Esophagus muscularis mucosa (tissue), 4 donors: ENCODE measurements around the gene SS18L1. TPM values are rescaled to one million over a fixed set of nuclear protein-coding genes. Genes with fewer than 3 reads are reported as not detected.

Experiments
- DNase-seq: peaks from one replicate; pipeline ENCODE4 v3.0.0-alpha.2; 2017; ENCODE audit errors: extremely low spot score
- H3K27ac ChIP-seq, 4 donors: fragments of 200-600 bp; sonication (generic); replicated peaks in 1 of 4; 1 replicate in 3 of 4; 2 replicates in 1 of 4; pipeline ENCODE4 v1.5.1; 2016 to 2019; ENCODE audit warnings: mild to moderate bottlenecking in 1 of 4
- H3K27me3 ChIP-seq, 4 donors: fragments of 200-600 bp; sonication (generic); one replicate each; pipeline versions ENCODE4 v1.5.1 to v1.6.0; 2016 to 2019
- H3K36me3 ChIP-seq, 4 donors: fragments of 200-600 bp; sonication (generic); one replicate each; pipeline ENCODE4 v1.5.1; 2016 to 2019
- H3K4me1 ChIP-seq, 4 donors: fragments of 200-600 bp; sonication (generic); one replicate each; pipeline ENCODE4 v1.5.1; 2016 to 2019
- H3K4me3 ChIP-seq, 4 donors: fragments of 200-600 bp; sonication (generic); 1 replicate in 2 of 4; 2 replicates in 2 of 4; pipeline ENCODE4 v1.5.1; 2016 to 2019; ENCODE audit warnings: mild to moderate bottlenecking in 4 of 4, moderate library complexity in 1 of 4
- H3K9me3 ChIP-seq, 4 donors: fragments of 200-600 bp; sonication (generic); 1 replicate in 3 of 4; 2 replicates in 1 of 4; pipeline ENCODE4 v1.5.1; 2016 to 2019
- EP300 ChIP-seq: sonication (generic); formaldehyde crosslinking; IDR thresholded peaks from one replicate; pipeline ENCODE4 v1.6.1; 2017; ENCODE audit warnings: antibody characterized with exemption
- POLR2A ChIP-seq: fragments of 450-650 bp; IDR thresholded peaks from one replicate; pipeline ENCODE4 v1.6.1; 2017; ENCODE audit warnings: antibody characterized with exemption, moderate library complexity, mild to moderate bottlenecking, low read depth
- POLR2AphosphoS5 ChIP-seq, 2 donors: sonication (generic); formaldehyde crosslinking; IDR thresholded peaks; one replicate each; pipeline ENCODE4 v1.6.1; 2017; ENCODE audit warnings: antibody characterized with exemption in 2 of 2
- WGBS: methylation state at CpG from one replicate; pipeline ENCODE4 v1.1.5; 2018; 5-methylcytosine and 5-hydroxymethylcytosine counted together
- intact Hi-C: fragments of 100-400 bp; cut with DNase I; formaldehyde crosslinking; loops from one replicate; pipeline ENCODE4 v1.15.1; 2023
- total RNA-seq, 4 donors: library from RNA; depleted of rRNA; stranded (reverse); fragments of >200 nt; gene quantifications; one replicate each; pipeline versions ENCODE4 v1.1.0 to v1.2.1, GENCODE V29; 2016
- TF ChIP-seq, protein P1 (sequence below), 3 experiments: fragments of 200-600 bp in 2 of 3; fragments of 450-650 bp in 1 of 3; sonication (generic) in 2 of 3; IDR thresholded peaks; one replicate each; pipeline ENCODE4 v1.5.1; 2017 to 2019; ENCODE audit warnings: antibody characterized with exemption in 3 of 3, mild to moderate bottlenecking in 2 of 3, moderate library complexity in 1 of 3

The SS18L1 gene
- total RNA-seq, 4 donors from 2014 or later: 9.1 to 13.3 (median 10.8) TPM

DNA sequence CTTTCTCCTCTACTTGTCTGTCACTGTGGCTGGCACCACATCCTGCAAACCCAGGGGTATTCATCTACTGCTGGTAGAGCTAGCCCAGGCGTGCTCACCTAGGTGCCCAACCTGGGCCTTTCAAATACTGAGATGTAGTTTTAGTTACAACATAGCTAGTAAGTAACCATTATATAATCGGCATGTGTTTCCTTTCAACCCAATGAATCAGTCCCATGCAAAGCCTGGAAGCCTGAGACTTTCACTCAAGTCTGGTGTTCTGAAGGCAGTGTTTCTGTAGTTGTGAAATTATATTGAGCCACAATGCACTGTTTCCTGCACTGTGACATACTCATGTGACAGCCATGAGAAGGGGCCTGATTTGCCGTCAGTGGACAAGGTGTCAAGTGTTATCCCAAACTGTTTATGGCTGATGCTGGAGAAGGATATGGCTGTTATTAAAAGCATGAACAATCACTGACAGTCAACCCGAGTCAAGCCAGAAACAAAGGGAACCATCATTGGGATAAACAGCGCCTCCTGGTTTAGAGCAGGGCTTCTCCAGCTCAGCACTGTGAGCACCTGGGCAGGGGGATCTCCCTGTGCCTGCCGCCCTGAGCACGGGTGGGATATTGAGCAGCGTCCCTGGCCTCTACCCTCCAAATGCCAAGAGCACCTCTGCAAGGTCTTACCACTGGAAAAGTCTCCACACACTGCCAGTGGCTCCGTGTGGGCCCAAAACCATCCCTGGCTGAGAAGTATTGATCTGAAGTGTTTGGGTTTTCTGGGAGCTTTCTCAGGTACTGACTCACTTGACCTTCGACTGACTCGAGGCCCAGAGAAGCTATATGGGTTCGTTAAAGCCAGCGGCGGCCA, 1.9 kb upstream of the SS18L1 start:
- WGBS: 22% methylated on average over 10 of the region's 14 CpGs
- TF ChIP-seq POLR2AphosphoS5 (IDR thresholded peaks at IDR 0.05): peak; percentile 4 to 9
- TF ChIP-seq, protein P1, sequence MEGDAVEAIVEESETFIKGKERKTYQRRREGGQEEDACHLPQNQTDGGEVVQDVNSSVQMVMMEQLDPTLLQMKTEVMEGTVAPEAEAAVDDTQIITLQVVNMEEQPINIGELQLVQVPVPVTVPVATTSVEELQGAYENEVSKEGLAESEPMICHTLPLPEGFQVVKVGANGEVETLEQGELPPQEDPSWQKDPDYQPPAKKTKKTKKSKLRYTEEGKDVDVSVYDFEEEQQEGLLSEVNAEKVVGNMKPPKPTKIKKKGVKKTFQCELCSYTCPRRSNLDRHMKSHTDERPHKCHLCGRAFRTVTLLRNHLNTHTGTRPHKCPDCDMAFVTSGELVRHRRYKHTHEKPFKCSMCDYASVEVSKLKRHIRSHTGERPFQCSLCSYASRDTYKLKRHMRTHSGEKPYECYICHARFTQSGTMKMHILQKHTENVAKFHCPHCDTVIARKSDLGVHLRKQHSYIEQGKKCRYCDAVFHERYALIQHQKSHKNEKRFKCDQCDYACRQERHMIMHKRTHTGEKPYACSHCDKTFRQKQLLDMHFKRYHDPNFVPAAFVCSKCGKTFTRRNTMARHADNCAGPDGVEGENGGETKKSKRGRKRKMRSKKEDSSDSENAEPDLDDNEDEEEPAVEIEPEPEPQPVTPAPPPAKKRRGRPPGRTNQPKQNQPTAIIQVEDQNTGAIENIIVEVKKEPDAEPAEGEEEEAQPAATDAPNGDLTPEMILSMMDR (IDR thresholded peaks at IDR 0.05): peak in 2 of 3 experiments; percentile 16 to 22
- no peak for TF ChIP-seq EP300
- no peak for TF ChIP-seq POLR2A
- Histone ChIP-seq H3K36me3 (peaks cover 35 to 43% (median 40%) of the 10 kb centered on the region in 4 donors), H3K27ac (peak overlapping the region; percentile 93 to 99 (median 96)), H3K9me3 (no peaks in the 10 kb centered on the region), H3K4me1 (peaks cover 33 to 56% (median 42%) of the 10 kb centered on the region in 4 donors), H3K27me3 (no peaks in the 10 kb centered on the region), H3K4me3 (peak overlapping the region; percentile 86 to 98 (median 94))
- intact Hi-C loops: no loop called here
- no peak for DNase-seq

DNA sequence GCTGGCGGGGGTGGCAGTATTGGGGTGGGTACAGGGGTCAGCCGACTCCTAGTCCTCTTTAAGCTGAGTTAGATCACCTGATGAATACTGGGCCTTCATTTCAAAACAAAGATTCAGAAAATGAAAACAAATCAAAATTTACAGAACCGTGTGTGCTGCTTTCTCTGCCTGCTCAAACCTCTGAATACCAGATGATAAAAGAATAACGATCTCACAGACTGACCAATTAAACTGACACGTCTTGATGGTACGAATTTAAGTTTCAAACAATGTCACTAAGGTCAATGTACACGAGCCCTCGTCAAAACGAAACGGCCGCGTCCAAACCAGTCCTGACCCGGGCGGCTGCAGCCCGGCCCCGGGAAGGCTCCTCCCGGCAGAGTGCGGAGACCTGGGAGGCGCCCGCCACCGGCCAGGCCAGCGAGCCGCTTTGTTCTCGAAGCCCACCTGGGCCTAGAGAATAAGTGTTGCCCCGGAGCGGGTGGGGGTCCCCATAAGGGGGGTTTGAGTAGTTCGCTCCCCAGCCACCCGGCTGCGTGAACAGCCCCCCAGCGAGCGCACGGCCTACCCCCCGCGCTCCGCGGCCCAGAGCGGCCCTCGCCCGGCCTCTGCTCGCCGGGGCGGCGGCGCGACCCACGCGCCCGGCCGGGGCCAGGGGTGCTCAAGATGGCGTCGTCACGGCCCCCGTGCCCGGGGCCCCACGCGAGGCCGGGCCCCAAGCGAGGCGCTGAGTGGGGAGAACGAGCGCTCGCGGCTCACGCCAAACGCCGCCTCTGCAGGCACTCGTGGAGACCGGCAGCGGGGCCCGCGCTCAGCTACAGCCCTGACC, 1.1 kb upstream of the SS18L1 start:
- peak overlapping the region; percentile 93 to 99 (median 96) for H3K27ac ChIP-seq
- H3K4me1 ChIP-seq: peaks cover 35 to 54% (median 49%) of the 10 kb centered on the region in 4 donors
- no peak for TF ChIP-seq POLR2AphosphoS5 (IDR thresholded peaks at IDR 0.05)
- no peak for TF ChIP-seq EP300
- no peak for TF ChIP-seq POLR2A
- TF ChIP-seq, protein P1 (IDR thresholded peaks at IDR 0.05): no peak
- intact Hi-C loops: no loop called here
- no peaks in the 10 kb centered on the region for H3K27me3 ChIP-seq
- H3K4me3 ChIP-seq: peak overlapping the region; percentile 86 to 98 (median 94)
- no peak for DNase-seq
- under 1% methylated on average over 24 of the region's 71 CpGs for WGBS
- H3K9me3 ChIP-seq: no peaks in the 10 kb centered on the region
- H3K36me3 ChIP-seq: peaks cover 28 to 34% (median 33%) of the 10 kb centered on the region in 4 donors

DNA sequence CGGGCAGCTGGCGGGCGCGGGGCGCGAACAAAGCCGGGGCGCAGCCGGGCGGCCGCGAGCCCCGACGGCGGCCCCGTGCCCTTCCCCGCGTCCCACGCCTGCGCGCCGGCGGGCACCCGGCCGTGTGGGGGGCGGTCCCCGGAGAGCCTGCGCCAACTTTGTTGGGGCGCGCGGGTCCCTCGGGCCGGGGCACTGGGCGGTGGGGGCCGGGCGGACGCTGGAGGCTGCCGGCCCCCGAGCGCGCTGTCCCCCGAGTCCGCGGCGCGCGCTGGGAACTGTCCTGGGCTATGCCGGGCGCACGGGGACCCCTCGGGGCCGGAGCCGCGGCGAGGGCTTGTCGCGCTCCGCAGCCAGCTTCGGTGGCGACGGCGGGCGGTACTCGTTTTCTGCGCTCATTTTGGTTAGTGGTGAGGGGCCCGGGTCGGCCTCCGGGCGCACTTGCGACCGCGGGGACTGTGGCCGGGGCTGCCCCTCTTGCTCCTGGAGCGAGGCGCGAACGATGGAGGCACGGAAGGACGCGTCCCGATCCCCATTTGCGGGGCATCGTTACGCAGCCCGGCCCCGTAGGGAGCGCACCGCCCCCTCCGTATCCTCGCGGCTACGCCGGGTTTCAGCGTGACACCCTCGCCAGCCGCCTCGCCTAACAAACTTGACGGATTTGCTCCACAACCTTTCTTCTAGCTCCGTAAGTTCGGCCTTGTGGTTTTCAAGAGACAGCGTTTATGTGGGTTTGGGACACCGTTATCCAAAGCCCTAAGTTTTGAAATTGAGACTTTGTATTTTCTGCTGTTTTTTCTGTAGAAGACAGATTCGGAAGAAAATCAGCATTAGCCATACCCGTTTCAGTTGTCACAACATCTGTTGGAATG, 622 bp downstream of the SS18L1 start:
- peak overlapping the region; percentile 86 to 98 (median 94) for H3K4me3 ChIP-seq
- H3K27ac ChIP-seq: peak overlapping the region; percentile 93 to 99 (median 96)
- DNase-seq: no peak
- intact Hi-C loops: no loop called here
- H3K36me3 ChIP-seq: peaks cover 11 to 17% (median 16%) of the 10 kb centered on the region in 4 donors
- H3K4me1 ChIP-seq: peaks cover 40 to 67% (median 61%) of the 10 kb centered on the region in 4 donors
- H3K27me3 ChIP-seq: no peaks in the 10 kb centered on the region
- 2% methylated on average over 9 of the region's 104 CpGs for WGBS
- no peak for TF ChIP-seq EP300
- peak; percentile 79 to 82 for TF ChIP-seq POLR2AphosphoS5 (IDR thresholded peaks at IDR 0.05)
- H3K9me3 ChIP-seq: no peaks in the 10 kb centered on the region

DNA sequence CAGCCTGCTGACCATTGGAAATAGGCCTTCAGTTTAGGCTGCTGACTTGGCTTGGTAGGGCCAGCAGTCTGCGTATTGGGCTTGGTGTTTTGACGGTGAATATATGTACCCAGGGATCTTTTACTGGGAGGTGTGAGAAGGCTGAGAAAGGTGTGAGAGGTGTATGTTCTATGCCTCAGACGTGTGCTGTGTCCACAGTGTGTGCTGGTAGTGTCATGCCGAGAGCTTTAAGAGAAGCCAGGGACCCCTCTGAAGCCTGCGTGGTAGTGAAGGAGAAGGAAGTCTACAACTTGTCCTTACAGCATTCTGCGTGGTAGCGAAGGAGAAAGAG, 2.1 kb downstream of the SS18L1 start:
- WGBS: 86% methylated on average over 7 of the region's 7 CpGs
- no peaks in the 10 kb centered on the region for H3K9me3 ChIP-seq
- no peak for DNase-seq
- H3K36me3 ChIP-seq: peaks cover 0 to 2% (median 1%) of the 10 kb centered on the region in 4 donors
- peaks cover 49 to 72% (median 63%) of the 10 kb centered on the region in 4 donors for H3K4me1 ChIP-seq
- no peak overlapping the region for H3K4me3 ChIP-seq
- intact Hi-C loops: no loop called here
- H3K27ac ChIP-seq: no peak overlapping the region
- TF ChIP-seq POLR2A: no peak
- TF ChIP-seq POLR2AphosphoS5 (IDR thresholded peaks at IDR 0.05): no peak
- TF ChIP-seq EP300: no peak
- TF ChIP-seq, protein P1 (IDR thresholded peaks at IDR 0.05): no peak
- H3K27me3 ChIP-seq: no peaks in the 10 kb centered on the region
